Endothelial cell of umbilical vein (primary cell): ENCODE data around the gene SSH2.

Source experiments
- CTCF ChIP-seq, 2 donors: IDR thresholded peaks; 1 replicate in 1 of 2; 2 replicates in 1 of 2; pipeline ENCODE4 v1.5.1; 2011; ENCODE audit warnings: low read length in 2 of 2, mild to moderate bottlenecking in 2 of 2, moderate library complexity in 2 of 2, control low read depth in 1 of 2, inconsistent platforms in 1 of 2, low read depth in 1 of 2; ENCODE audit not compliant: insufficient read depth in 1 of 2; ENCODE audit errors: extremely low read depth in 1 of 2
- POLR2AphosphoS5 ChIP-seq: IDR thresholded peaks from 2 replicates; pipeline ENCODE4 v1.6.1; 2012; ENCODE audit warnings: low read depth, mild to moderate bottlenecking, control low read depth, low read length, moderate library complexity; ENCODE audit not compliant: insufficient read depth

GRCh38 chr17:29796652-29797051 is 133.4 kb downstream of the SSH2 start:
- TF ChIP-seq CTCF (IDR thresholded peaks at IDR 0.05; ENCODE audit: extremely low read depth in 1 of 2, insufficient read depth in 1 of 2, low read depth in 1 of 2, low read length in 2 of 2) (no peak), POLR2AphosphoS5 (no peak)
